Upper lobe of left lung (tissue), 4 donors: ENCODE data around the gene TMEM209.

Experiments used
- CTCF ChIP-seq, 6 experiments: fragments of 450-650 bp in 4 of 6; fragments of 200-600 bp in 2 of 6; sonication (generic) in 2 of 6; IDR thresholded peaks; one replicate each; pipeline ENCODE4 v1.5.1; 2016 to 2019; ENCODE audit warnings: antibody characterized with exemption in 6 of 6
- POLR2A ChIP-seq, 4 donors: fragments of 450-650 bp; IDR thresholded peaks; one replicate each; pipeline ENCODE4 v1.5.1; 2016 to 2017; ENCODE audit warnings: antibody characterized with exemption in 4 of 4, mild to moderate bottlenecking in 2 of 4
- POLR2AphosphoS5 ChIP-seq, 2 donors: sonication (generic); formaldehyde crosslinking; IDR thresholded peaks; one replicate each; pipeline ENCODE4 v1.5.1; 2017; ENCODE audit warnings: antibody characterized with exemption in 2 of 2

- TF ChIP-seq CTCF (IDR thresholded peaks at IDR 0.05): no peak
- TF ChIP-seq POLR2A (IDR thresholded peaks at IDR 0.05): no peak
- no peak for TF ChIP-seq POLR2AphosphoS5 (IDR thresholded peaks at IDR 0.05)
These were observed 24.5 kb downstream of the TMEM209 start for GRCh38 chr7:130180571-130181262.
